HG03469 (cell line): ENCODE measurements around the gene MGAT5.

ENCODE experiments used
- ATAC-seq: cut with Tn5 transposase; IDR thresholded peaks from one replicate; pipeline ENCODE4 v1.9.1; 2021; ENCODE audit warnings: mild to moderate bottlenecking, moderate library complexity, moderate number of reproducible peaks; ENCODE audit not compliant: unreplicated experiment

Gene MGAT5

DNA sequence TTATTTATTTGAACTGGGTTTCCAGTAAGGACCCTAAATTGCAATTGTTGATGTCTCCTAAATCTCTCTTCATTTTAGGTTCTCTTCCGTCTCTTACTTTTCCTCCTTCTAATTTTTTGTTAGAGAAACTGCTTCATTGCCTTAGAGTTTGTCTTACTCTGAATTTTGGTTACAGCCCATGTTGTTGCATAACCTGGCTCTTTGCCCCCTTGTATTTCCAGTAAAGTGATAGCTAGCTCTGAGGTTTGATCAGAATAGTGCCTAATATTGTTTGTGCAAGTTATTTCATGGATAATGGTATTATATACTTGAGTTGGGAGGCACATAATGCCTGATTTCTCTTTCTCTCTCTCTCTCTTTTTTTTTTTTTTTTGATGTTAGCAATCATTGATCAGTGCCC lies 71.8 kb downstream of the MGAT5 start:
- no peak for ATAC-seq

GRCh38 chr2:134327367-134327766 lies 73.5 kb downstream of the MGAT5 start:
- no peak for ATAC-seq

- no peak for ATAC-seq
These were observed 77.2 kb downstream of the MGAT5 start for GRCh38 chr2:134331081-134331480.

DNA sequence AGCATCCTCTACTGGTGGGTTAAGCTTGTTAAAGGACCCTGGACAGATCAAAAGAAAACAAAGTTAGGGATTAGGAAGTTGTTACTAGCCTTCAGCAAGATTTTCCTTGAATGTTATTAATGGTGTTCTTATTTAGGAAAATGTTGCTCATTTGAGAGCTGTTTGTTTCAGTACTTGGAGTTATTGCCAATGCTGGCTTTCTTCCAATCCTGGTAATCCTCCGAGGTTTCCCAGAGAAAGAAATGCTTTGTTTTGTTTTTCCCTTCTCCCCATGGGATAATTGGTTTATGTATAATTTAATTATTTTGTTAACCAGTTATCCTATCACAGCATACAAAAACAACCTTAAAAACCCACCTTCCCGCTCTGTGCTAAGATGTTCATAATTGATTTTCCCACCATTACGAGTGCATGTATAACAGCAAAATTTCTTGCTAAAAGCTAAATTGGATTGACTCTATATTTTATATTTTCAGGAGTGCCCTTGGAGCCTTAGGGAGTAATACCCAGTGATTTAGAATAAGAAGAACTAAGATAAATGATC lies 79.8 kb downstream of the MGAT5 start:
- no peak for ATAC-seq

DNA sequence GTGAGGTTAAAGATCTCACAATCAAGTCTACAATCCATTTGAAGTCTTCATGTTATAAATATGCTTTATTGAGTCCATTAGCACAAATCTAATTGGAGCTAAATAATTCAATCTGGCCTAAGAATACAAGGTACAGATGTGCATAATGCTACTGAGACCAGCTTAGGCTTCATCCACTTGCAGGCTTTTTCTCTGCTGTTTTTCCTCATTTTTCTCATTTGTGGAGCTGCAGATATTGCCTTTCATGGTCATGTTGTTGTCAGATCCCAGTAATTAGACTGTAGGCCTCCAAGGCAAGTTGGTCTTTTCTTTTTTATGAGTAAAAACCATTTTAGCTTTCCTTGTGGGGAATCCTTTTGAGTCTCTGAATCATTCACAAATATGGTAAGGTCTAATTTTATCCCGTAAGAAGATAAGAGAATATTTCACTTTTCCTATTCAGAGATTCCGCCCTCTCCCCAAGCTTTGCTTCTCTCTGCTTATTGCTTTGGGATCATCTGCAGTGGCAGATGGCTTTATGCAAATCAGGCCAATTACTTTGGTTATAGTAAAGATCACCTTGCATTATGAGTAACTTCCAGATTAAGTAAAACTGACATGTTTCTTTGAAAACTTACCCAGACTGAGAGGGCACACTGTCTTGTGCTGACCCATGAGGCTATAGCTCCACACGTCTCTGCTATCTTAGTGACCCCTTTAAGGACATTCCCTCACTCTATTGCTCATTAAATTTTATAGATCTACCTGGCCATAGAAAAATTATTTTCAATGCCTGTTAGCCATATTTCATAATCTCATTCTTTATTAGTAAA lies 80.9 kb downstream of the MGAT5 start:
- ATAC-seq = no peak

GRCh38 chr2:134335601-134336000 lies 81.7 kb downstream of the MGAT5 start:
- ATAC-seq = no peak

DNA sequence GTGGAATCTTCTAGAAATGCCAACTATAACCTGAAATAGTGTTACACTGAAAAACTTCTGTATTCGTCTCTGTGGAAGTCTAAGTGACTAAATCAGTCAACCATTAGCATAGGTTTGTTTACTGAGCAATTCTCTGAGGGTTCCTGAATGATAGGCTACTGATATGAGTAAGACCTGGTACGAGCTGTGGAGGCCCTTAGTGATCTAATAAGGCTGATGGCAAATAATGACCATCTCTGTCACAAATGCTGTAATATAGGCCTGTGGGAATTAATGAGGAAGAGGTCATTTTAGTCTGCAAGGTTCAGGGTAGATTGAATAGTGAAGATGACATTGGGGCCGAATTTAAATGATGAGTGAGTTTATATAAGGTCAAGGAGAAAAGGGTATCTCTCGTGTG lies 82.5 kb downstream of the MGAT5 start:
- peak; percentile 96 for ATAC-seq

DNA sequence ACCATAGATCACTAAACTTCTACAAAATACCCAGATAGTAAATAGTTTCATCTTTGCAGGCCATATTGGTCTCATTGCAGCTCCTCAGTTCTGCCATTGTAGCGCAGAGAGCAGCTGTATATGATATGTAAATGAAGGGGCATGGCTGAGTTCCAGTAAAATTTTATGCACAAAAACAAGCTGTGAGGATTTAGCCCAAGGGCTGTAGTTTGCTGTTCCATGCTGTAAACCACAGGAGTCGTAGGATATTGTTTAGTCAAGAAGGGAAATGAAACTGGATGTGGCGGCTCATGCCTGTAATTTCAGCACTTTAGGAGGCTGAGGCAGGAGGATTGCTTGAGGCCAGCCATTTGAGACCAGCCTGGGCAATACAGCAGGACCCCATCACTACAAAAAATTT lies 83.0 kb downstream of the MGAT5 start:
- no peak for ATAC-seq

GRCh38 chr2:134337631-134338030 lies 83.8 kb downstream of the MGAT5 start:
- no peak for ATAC-seq

- no peak for ATAC-seq
These were observed 84.3 kb downstream of the MGAT5 start for GRCh38 chr2:134338208-134338607.

DNA sequence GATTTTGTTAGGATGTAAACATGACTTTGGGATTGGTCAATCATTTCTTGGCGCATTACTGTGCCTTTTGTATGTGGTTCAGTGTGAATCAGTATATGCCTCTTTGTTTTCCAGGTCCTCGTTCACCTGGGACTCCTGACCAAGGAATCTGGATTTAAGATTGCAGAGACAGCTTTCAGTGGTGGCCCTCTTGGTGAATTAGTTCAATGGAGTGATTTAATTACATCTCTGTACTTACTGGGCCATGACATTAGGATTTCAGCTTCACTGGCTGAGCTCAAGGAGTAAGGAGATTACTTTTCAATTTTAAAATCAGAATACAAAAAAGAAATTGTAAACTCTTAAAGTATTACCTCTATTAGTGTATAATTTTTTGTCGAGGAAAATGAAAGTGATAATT lies 87.6 kb downstream of the MGAT5 start:
- ATAC-seq = no peak

DNA sequence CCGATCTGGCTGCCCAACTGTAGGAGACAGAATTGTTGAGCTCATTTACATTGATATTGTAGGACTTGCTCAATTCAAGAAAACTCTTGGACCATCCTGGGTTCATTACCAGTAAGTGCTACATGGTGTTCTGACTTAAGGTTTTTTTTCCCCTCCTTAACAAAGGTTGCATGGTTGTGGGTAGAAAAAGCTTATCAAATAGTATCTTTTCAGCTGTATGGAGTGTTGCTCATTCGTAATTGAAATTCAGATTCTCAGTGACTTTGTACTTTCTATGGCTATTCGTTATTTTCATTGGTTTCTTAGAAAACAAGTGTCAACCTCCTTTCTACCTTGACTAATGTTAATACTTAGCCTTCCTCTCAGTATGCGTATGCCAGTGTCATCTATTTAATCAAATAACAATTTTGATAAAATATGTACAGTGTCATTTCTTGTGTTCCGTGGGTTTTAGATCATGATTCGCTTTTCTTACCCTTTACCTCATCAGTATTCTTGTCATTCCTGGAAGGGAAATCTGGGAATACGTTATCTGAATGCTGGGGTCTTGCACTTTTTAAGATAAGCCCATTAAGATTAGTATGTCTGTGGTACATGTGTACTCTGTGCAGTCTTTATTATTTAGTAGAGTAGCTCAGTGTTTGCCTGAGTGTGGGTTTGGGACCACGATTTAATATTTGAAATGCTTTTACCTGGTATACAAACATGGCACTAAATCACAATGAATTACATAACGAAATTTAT lies 91.3 kb downstream of the MGAT5 start:
- no peak for ATAC-seq

DNA sequence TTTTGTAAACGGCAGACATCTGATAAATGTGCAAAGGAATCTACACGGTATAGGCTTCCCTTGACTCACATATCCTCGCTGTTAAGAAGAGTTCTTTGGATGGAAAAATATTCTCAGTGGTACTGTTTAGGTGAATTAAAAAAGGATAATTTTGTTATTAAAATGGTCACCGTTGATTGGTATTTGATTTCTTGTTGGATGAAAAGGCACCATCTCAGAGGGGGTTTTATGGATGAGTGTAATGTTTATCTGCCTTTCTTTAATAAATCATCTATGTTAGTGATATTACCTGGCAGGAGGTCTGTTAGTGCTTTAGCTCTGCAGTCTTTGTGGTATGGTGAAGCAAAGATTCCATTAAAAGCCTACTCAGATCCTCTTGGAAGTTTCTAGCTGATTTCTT lies 92.3 kb downstream of the MGAT5 start:
- ATAC-seq = no peak

GRCh38 chr2:134347756-134348155 lies 93.9 kb downstream of the MGAT5 start:
- ATAC-seq = no peak

DNA sequence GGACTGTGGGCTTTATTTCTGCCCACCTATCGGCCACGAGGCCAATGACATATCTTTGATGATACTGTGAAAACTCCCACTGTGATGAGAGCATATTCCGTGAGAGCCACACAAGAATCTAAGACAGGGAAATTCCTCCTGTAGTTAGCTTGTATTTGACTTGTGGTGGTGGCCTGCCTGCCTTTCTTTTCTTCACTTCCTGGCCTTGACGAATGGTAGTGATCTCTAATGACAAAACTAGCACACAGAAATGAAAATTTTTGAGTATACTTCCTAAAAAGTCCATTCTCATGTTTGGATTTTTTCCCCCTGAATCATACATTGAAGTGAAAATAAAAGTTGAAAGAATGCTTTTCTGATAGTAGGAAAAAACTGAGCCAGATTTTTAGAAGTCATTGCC lies 94.4 kb downstream of the MGAT5 start:
- no peak for ATAC-seq

GRCh38 chr2:134348760-134349159 lies 94.9 kb downstream of the MGAT5 start:
- no peak for ATAC-seq

DNA sequence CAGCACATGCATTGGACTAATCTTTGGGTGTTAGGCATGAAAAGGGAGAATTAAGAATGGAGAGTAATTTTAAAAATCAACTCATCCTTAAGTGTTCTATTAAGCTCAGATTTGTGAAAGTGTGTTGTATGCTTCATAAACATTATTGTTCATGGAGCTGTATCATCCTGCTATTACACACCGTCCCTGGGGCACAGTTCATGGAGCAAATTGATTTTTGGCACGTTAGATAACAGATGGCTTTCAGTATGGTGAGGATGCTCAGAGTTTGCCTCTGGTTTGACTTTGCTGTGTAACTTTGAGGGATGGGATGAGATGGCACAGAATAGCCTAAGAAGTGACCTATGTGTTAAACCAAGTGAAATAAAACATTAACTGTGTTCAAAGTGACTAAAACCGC lies 97.1 kb downstream of the MGAT5 start:
- no peak for ATAC-seq

DNA sequence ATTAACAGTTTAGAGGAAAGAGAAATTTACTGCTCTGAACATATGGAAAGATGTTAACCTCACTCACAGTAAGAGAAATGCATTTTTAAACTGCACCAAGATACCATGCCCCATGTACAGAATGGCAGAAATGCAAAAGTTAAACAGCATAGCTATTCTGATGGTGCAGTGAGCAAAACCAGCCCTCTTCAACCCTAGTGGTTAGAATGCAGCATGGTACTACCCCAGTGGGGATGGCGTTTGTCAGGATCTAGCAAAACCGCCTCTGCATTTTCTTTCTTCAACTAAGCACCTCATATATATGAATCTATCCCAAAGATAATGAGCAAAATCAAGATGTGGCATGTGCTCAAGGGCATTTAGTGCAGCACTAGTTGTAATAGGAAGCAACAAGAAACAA lies 98.0 kb downstream of the MGAT5 start:
- no peak for ATAC-seq

GRCh38 chr2:134352844-134353243 lies 99.0 kb downstream of the MGAT5 start:
- ATAC-seq = peak; percentile 52

GRCh38 chr2:134354611-134355010 lies 100.7 kb downstream of the MGAT5 start:
- ATAC-seq = no peak

- ATAC-seq = no peak
These were observed 103.9 kb downstream of the MGAT5 start for GRCh38 chr2:134357814-134358213.
